ENCODE data around the gene BET1L.
"Not testable (repeated sequence)": the region's sequence is repeated elsewhere in the genome, so short reads cannot be mapped to it uniquely, and the experiment has no call there.

The BET1L gene

GRCh38 chr11:196786-197731, 10.1 kb downstream of the BET1L start:
- TF ChIP-seq POLR2AphosphoS5 (IDR thresholded peaks at IDR 0.05; ENCODE audit: low read depth, low read length) (no peak), TAF1 (IDR thresholded peaks at IDR 0.05; ENCODE audit: borderline replicate concordance, insufficient read depth, low read length) (no peak), SIN3A (IDR thresholded peaks at IDR 0.05; ENCODE audit: borderline replicate concordance, insufficient read depth, low read length) (no peak), FOXP2 (optimal IDR thresholded peaks at IDR 0.05; ENCODE audit: borderline replicate concordance, extremely low read depth, extremely low read length, insufficient read depth) (no peak), REST (IDR thresholded peaks at IDR 0.05; ENCODE audit: insufficient read depth in 1 of 2, low read depth in 2 of 2, low read length in 2 of 2) (no peak)

- TF ChIP-seq FOXP2 (optimal IDR thresholded peaks at IDR 0.05; ENCODE audit: borderline replicate concordance, extremely low read depth, extremely low read length, insufficient read depth); REST (IDR thresholded peaks at IDR 0.05; ENCODE audit: insufficient read depth in 1 of 2, low read depth in 2 of 2, low read length in 2 of 2); SIN3A (IDR thresholded peaks at IDR 0.05; ENCODE audit: borderline replicate concordance, insufficient read depth, low read length): not testable (repeated sequence)
These were observed 14.5 kb downstream of the BET1L start, which contains the start of gene SCGB1C1 for GRCh38 chr11:192674-193128. Gene SCGB1C1 (plus strand): TSS chr11:193078. CDS start chr11:193100, 22 bp downstream.

Data from PFSK-1 (cell line).